GM19043 (cell line): ENCODE data around the gene PTPRN2.

Source experiments
- ATAC-seq: cut with Tn5 transposase; IDR thresholded peaks from one replicate; pipeline ENCODE4 v1.9.1; 2021; ENCODE audit warnings: low read depth; ENCODE audit not compliant: unreplicated experiment

The PTPRN2 gene

DNA sequence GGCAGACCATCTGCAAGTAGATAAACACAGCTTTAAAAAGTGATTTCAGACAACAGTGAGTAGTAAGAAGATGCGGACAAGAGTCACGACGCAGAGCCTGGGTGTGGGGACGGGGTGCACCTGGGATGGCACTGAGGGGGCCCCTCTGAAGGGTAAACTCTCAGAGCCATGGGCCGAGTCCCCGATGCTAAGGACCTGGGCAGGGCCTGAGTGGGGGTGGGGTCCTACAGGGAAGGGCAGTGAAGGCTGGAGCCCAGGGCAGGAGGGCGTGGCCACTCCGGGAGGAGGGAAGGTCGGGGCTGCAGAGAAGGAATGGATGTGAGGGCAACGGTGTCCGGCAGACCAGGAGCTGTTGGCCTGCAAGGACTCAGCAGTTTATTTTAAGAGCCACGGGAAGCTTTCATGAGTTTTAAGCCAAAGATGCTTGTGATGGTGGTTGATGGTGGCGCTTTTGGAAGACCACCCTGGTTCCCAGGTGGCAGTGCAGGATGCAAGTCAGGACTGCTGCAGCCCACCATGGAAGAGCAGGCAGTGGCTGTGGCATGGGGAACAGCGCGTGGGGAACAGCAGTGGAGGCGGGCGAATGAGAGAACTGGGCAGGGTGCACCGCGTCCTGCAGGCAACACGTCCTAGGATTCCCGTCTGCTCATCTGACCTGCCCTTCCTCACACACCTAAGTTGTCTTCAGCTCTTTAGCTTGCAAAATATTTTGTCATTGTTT, 954.0 kb downstream of the PTPRN2 start:
- ATAC-seq, result no peak

DNA sequence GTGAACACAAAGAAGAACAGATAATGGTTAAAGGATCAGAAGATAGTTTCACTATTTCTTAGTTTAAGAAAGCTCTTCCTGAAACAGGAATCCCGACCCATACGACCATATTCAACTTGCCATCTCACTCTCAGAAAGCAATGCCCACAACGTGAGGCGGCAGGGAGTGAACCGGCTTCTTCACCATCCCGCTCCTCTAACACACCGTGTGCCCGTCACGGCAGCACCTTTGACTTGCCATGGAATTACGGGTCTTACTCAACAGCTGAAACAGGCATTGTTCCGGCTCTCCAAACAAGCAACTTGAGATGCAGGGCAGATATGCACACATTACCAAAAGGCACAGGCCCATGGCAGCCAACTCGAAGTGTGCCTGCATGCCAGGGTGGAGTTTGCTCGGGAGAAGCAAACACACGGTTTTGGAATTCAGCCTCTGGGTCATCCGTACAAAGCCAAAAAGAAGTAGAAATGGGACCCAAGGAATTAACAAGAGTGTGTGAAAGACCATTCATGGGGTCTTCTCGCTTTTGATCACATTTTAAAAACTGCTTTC, 957.2 kb downstream of the PTPRN2 start:
- no peak for ATAC-seq

DNA sequence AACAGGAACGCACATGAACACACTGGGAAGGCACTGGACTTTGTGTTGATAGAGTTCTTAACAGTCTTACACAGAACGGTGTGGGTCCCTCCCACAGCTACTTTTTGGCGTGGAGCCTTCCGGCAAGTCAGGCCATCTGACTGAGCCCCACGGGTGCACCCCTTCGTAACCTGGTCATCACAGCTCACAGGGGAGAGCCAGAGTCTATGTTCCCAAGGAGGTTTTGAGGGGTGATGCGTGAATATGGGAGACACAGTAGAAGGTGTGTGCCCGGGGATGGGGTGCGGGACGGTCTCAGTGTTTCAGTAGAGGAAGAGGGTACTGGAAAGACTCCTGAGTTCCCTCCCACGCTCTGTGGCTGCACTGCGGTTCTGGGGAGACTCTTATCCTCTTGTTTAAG, 959.2 kb downstream of the PTPRN2 start:
- ATAC-seq, result no peak

DNA sequence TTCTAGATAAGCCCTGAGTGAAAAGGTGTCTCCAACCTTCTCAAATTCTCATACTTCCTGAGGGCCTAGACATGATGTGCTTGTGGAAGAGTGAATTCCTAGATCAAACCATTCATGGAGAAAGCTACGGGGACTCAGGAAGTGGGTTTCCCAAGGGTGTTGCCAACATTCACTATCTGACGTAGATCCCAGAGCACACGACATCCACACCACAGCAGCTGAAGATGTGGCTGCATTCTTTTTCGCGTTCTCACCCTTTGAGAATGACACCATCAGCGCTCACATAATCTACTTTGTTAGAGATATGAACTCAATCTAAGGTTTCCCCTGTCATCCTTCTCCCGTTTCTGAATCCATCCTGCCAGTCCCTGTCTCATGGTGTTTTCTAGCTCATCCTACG, 960.0 kb downstream of the PTPRN2 start:
- ATAC-seq, result no peak

- ATAC-seq, result no peak
These were observed 960.6 kb downstream of the PTPRN2 start for GRCh38 chr7:157627033-157627432.

GRCh38 chr7:157625973-157626742, 961.5 kb downstream of the PTPRN2 start:
- ATAC-seq, result no peak

DNA sequence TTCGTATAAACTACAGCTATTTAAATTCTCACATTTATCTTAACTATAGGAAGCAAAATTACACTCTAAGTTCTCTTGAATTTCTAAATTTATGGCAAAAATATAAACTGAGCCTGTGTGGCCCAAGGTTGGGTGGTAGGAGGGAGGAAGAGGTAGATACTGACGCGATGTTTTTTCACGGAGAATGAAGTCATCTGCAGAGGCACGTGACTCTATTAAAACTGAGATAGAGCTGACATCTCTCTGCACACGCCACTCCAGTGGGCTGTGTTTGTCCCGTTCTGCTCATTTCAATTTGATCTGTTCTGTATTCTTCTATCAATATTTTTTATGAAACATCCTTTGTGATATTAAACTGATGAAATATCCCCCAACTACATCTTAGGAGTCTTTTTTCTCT, 964.1 kb downstream of the PTPRN2 start:
- ATAC-seq, result no peak

DNA sequence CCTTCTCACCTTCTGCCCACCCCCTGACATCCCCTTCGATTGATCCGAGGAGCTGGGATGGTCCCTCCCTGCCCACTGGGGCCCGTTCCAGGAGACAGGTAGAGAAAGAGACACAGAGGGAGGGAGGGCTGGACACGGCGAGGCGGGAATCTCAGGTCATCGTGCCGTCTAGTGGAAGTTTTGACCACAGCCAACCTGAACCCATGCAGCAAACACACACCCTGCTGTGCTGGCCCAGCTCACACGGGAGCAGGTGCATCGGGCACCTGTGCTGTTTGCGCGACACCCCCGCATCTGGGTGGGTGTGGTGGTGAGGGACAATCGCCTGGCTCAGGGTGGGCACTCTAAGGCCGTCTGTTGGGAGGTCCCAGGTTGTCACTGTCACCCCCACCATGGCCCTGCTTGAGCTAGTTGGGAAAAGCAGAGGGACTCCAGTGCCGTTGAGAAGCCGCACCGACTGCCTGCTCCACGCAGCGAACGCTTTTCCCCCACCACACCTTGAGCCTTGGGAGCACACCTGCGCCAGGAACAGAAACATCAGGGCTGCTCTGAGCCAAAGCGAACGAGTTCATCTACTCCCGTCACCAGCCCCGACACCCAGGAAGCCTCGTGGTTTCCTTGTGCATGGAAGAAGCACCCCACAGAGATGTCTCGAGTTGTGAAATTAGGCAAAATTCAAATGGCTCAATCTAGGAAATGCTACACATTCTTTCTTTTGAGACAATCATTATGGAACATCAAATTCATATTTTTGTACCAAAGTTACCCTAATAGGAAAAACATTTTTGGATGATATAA, 965.0 kb downstream of the PTPRN2 start:
- ATAC-seq, result no peak

DNA sequence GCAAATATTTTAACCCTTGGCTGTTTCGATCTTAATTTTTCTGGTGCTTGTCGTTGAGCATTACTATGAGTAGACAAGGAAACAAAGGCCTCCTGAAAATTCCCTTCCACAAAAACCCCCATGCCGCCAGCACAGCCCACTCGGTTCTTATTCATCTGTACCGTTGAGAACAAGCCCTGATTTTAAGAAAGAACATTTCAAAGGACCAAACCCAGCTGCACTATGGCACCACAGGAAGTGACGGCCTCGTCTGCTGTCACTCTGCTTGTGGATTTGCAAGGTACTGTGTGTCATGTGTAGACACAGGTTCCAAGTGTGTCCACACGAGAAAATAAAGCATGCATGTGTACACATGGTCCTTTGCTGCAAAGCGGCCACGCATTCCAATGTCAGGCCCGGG, 965.6 kb downstream of the PTPRN2 start:
- no peak for ATAC-seq

DNA sequence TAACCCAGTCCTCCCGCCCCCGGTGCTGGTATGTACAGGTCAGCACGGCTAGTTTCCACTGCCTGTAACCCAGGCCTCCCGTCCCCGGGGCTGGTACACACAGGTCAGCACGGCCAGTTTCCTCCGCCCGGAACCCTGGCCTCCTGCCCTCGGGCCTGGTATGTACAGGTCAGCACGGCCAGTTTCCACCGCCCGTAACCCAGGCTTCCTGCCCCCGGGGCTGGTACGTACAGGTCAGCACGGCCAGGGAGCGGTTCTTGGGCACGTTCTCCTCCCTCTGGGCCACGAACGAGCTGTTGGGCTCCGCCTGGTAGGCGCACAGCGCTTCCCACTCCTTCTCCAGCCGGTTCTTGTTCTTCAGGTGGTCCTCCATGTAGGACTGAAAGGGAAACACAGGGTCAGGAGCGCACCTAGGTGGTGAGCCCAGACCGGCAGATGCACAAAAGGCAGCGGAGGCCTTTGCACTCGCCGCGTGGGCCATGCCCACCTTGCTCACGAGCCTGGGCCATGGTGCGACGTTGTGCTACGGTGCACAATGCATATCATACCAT, 966.4 kb downstream of the PTPRN2 start:
- ATAC-seq, result no peak

DNA sequence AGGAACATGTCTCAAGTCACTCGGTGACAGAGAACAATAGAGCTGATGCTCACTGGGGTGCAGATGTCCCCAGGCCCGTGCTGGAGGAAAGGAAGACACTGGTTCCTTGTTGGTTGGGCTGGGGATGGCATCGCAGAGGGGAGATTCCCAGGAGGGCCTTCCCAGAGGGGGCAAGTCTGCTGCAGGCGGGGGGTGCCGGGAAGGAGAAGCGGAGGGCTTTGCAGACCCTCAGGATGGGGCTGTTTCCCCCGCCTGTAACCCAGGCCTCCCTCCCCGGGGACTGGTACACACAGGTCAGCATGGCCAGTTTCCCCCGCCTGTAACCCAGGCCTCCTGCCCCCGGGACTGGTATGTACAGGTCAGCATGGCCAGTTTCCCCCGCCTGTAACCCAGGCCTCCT, 967.0 kb downstream of the PTPRN2 start:
- ATAC-seq, result no peak

GRCh38 chr7:157619753-157620525, 967.7 kb downstream of the PTPRN2 start:
- ATAC-seq, result no peak

DNA sequence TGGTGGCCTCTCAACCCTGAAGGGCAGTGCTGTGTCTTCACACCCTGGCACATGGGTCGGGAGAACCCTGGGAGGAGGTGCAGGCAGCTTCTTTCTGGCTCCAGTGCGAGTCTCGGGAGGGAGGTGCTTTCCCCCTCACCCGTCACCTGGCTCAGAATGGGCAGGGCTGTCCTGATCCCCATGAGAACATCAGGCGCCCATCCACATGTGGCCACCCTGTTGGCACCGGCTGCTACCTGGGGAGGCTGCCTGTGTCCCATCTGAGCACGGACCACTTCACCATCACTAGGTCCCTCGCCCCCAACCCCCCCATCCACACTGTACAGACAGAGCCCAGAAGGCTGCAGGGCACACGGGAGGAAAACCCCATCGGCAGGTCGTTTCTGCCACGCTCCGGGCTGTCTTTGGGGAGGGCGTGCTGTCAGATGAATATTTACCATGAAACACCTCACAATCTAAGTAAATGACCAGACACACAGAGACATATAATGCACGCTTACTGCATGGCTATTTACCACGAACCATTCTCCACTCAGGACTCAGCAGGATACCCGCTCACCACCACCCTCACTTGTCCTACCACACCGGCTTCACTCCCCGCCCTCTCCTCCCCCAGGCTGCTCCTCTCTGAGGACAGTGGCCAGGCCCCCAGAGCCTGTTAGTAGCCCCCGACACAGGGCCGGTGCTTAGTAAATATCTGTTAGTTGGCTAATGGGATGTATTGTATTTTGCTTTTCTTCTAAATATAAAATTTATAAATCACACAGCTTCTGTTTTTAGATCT, 968.6 kb downstream of the PTPRN2 start:
- no peak for ATAC-seq

DNA sequence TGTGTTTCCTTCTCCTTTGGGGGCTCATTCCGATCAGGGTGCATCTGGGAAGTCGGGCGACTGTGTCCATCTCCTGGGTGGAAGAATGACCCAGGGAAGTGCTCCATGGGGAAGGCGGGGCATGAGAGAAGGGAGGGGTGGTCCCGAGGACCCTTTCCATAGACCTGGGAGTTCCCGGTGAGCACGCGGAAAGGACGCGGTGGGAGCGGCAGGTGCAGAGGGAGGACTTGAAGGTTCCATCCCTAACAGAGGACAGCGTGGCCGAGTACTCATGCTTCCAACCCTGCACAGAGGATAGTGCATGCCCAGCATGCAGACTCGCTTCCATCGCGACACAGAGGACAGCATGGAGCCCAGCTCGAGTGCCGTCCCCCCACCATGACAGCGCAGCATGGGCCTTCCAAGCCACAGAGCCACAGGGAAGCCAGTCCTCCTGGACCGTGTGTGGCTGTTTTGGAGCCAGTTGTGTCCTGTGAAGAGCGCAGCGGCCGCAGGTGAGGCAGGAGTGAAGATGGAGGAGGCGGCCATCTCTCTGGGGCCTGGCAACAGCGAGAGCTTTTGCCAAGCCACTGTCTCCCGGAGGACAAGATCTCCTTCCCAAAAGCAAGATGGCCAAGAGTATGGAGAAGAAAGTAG, 969.4 kb downstream of the PTPRN2 start:
- ATAC-seq, result no peak

DNA sequence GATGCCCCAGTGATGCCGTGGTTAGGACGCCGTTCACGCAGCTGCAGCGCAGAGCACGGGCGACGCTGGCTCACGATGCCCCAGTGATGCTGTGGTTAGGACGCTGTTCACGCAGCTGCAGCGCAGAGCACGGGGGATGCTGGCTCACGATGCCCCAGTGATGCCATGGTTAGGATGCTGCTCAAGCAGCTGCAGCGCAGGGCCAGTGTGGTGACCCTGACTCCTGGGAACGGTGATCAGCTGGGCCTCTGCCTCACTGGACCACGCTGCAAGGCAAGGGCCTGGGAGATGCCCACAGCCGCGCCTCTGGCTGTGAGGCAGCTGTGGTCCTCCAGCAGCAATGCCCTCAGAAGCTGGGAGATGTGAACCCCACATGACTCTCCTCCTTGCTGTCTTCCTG, 970.2 kb downstream of the PTPRN2 start:
- no peak for ATAC-seq

DNA sequence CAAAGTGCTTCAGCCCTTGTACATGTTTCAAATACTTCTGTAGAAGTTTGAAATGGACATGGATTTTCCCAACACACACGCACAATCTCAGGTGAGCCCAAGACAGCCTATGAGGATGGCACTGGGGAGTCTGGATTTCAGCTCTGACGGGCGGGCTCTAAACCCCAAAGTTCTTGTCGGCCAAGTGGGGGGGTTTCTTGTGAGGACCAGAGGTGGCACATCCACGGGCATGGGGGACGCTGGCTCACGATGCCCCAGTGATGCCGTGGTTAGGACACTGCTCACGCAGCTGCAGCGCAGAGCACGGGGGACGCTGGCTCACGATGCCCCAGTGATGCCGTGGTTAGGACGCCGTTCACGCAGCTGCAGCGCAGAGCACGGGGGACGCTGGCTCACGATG, 970.7 kb downstream of the PTPRN2 start:
- ATAC-seq, result no peak

DNA sequence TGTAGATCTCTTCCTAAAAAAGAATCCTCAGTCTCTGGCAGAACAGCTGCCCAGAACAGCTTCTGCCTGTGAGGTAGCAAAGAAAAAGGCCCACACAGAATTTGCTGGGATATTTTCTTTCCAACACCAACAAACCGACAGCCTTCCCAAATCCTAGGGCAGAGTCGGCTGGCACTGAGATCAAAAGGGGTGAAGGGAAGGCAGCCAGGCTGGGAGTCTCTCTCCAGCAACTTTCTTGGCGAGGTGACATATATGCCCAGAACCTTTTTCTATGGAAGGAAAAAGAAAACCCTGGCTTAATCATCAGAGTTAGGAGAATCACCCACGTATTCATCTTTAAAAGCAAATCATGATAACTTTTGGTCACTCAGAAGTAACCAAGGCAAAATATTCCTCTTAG, 971.2 kb downstream of the PTPRN2 start:
- no peak for ATAC-seq

- no peak for ATAC-seq
These were observed 971.8 kb downstream of the PTPRN2 start for GRCh38 chr7:157615852-157616251.
